C4-2B (cell line): ENCODE results near the gene KNCN.

Experiments used
- CTCF ChIP-seq: fragments of 450-650 bp; conservative IDR thresholded peaks from 2 replicates; pipeline ENCODE4 v1.5.1; 2017; ENCODE audit warnings: mild to moderate bottlenecking
- ZFX ChIP-seq: fragments of 450-650 bp; IDR thresholded peaks from 2 replicates; pipeline ENCODE4 v1.6.1; 2017

- TF ChIP-seq CTCF (no peak), ZFX (no peak)
Observed at GRCh38 chr1:46555826-46556619, 4.6 kb upstream of the KNCN start.
